Activated gamma-delta T cell (primary cell): ENCODE measurements around the gene TBC1D10A.

Experiments used
- DNase-seq: peaks from one replicate; lab custom pipeline; 2025; lab: John Stamatoyannopoulos, UW

The TBC1D10A gene

GRCh38 chr22:30245985-30246813, 80.5 kb downstream of the TBC1D10A start, which contains the start of gene LIF:
Gene LIF, minus strand, starts transcription at chr22:30246759. Its CDS starts 64 bp downstream, at chr22:30246695.
- DNase-seq, result no peak

DNA sequence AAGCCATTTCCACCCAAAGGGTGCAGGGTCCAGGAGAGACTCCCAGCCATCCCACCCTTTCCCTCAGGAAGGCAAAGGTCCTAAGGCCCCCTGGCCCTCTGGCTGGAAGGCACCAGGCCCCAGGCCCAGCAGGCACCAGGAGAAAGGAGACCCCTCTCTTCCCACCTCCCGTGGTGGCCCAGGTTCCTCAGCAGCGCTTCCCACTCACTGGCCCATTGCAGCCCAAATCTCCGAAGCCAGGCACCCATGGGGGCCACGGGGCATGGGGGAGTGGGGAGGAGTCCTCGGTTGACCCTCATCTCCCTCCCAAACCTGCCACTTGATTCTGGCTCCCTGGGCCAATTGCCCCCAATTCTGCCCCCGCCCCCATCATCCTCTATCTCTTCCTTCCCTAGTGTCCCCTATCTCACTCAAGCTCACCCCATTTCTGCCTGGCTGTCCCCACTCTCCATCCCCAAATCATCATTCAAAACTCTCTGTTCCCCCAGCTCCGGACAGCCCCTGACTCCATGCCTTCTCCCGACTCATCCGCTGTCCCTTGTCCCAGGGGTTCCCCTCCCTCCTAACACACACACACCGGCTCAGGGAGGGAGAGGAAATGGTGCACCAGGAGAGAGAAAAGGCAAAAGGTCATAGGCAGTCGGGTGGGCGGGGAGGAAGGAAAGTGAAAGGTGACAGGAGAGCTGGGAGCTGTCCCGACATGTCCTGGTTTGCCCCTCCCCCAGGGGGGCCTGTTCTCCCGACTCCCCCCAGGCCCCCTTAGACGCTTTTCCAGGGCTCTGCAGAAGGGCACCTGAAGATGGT, 81.4 kb downstream of the TBC1D10A start:
- no peak for DNase-seq

GRCh38 chr22:30244641-30245040, 82.1 kb downstream of the TBC1D10A start:
- no peak for DNase-seq

DNA sequence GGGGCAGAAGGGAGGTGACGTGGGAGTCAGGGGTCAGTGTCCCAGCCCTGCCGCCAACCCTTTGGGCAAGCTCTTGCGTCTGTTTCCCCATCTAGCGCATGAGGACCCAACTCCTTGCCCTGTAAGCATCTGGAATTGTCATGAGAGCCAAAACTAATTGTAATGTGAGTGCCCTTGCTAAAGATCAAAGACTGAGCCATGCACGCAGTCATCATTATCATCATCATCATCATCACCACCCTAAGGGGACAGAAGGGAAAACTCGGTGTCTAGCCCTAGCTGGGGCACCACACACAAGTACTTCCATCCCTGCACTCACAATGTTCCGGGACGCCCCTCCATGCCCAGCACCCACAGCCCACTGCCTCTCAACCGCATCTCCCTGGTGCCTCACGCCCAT, 82.7 kb downstream of the TBC1D10A start:
- no peak for DNase-seq

- DNase-seq, result no peak
These were observed 83.1 kb downstream of the TBC1D10A start for GRCh38 chr22:30243661-30244060.
